HepG2 (cell line): ENCODE data around the gene PPM1F.
"Not testable (repeated sequence)": the region's sequence is repeated elsewhere in the genome, so short reads cannot be mapped to it uniquely, and the experiment has no call there.

Source experiments
- BCL6 ChIP-seq: IDR thresholded peaks from 2 replicates; pipeline ENCODE4 v1.6.1; 2016; ENCODE audit warnings: missing genetic modification reagents, missing compliant biosample characterization
- CCAR2 ChIP-seq: fragments of 200-400 bp; formaldehyde crosslinking; optimal IDR thresholded peaks from 2 replicates; pipeline ENCODE3; 2018; ENCODE audit warnings: low read depth, mild to moderate bottlenecking, low read length, moderate library complexity
- CHD2 ChIP-seq: IDR thresholded peaks from 2 replicates; pipeline ENCODE4 v1.6.1; 2011; ENCODE audit warnings: low read depth, low read length, improper control_type of control experiment
- FOSL1 ChIP-seq: sonication (generic); formaldehyde crosslinking; IDR thresholded peaks from 2 replicates; pipeline ENCODE4 v1.9.0; 2021; ENCODE audit warnings: missing genetic modification reagents, borderline replicate concordance
- KDM1A ChIP-seq: IDR thresholded peaks from 2 replicates; pipeline ENCODE4 v1.6.1; 2016; ENCODE audit warnings: missing compliant biosample characterization
- POLR2A ChIP-seq, 2 experiments: IDR thresholded peaks; 2 replicates each; pipeline ENCODE4 v1.6.1; 2011; ENCODE audit warnings: low read depth in 2 of 2, low read length in 2 of 2, mild to moderate bottlenecking in 1 of 2, moderate library complexity in 1 of 2; ENCODE audit not compliant: insufficient read depth in 1 of 2
- TBX3 ChIP-seq: fragments of 450-650 bp; IDR thresholded peaks from 2 replicates; pipeline ENCODE4 v1.6.1; 2017; ENCODE audit warnings: antibody characterized with exemption, mild to moderate bottlenecking, inconsistent platforms, borderline replicate concordance
- ZNF350 ChIP-seq: sonication (generic); formaldehyde crosslinking; IDR thresholded peaks from 2 replicates; pipeline ENCODE4 v1.4.0; 2020; ENCODE audit warnings: mild to moderate bottlenecking, low read depth, missing genetic modification reagents, borderline replicate concordance
- TF ChIP-seq, protein P1 (sequence below): sonication (generic); formaldehyde crosslinking; IDR thresholded peaks from 2 replicates; pipeline ENCODE4 v1.4.0; 2020; ENCODE audit warnings: mild to moderate bottlenecking, missing genetic modification reagents
- TF ChIP-seq, protein P2 (sequence below): IDR thresholded peaks from 2 replicates; pipeline ENCODE4 v1.6.1; 2016; ENCODE audit warnings: low read depth, control low read depth
- TF ChIP-seq, protein P3 (sequence below): sonication (generic); formaldehyde crosslinking; conservative IDR thresholded peaks from 2 replicates; pipeline ENCODE4 v1.4.0; 2020; ENCODE audit warnings: missing genetic modification reagents
- TF ChIP-seq, protein P4 (sequence below): fragments of 450-650 bp; IDR thresholded peaks from 2 replicates; pipeline ENCODE4 v1.6.1; 2016

DNA sequence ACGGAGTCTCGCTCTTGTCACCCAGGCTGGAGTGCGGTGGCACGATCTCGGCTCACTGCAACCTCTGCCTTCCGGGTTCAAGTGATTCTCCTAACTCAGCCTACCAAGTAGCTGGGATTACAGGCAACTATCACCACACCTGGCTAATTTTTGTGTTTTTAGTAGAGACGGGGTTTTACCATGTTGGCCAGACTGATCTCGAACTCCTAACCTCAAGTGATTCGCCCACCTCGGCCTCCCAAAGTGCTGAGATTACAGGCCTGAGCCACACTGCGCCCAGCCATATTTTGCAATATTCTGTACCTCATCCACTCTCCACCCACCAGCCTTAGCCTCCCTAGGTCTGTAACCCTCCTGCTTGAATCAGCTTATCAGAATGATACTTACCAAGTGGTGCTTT lies 47.4 kb downstream of the PPM1F start:
- not testable (repeated sequence) for TF ChIP-seq KDM1A (CRISPR knock-in tag); FOSL1; POLR2A (IDR thresholded peaks at IDR 0.05; ENCODE audit: insufficient read depth in 1 of 2, low read depth in 2 of 2, low read length in 2 of 2); CCAR2; CHD2; BCL6 (CRISPR knock-in tag); TBX3; ZNF350 (CRISPR knock-in tag)
- TF ChIP-seq, protein P1, sequence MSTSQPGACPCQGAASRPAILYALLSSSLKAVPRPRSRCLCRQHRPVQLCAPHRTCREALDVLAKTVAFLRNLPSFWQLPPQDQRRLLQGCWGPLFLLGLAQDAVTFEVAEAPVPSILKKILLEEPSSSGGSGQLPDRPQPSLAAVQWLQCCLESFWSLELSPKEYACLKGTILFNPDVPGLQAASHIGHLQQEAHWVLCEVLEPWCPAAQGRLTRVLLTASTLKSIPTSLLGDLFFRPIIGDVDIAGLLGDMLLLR (CRISPR knock-in tag) = not testable (repeated sequence)
- TF ChIP-seq, protein P2, sequence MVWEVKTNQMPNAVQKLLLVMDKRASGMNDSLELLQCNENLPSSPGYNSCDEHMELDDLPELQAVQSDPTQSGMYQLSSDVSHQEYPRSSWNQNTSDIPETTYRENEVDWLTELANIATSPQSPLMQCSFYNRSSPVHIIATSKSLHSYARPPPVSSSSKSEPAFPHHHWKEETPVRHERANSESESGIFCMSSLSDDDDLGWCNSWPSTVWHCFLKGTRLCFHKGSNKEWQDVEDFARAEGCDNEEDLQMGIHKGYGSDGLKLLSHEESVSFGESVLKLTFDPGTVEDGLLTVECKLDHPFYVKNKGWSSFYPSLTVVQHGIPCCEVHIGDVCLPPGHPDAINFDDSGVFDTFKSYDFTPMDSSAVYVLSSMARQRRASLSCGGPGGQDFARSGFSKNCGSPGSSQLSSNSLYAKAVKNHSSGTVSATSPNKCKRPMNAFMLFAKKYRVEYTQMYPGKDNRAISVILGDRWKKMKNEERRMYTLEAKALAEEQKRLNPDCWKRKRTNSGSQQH (CRISPR knock-in tag) = not testable (repeated sequence)
- TF ChIP-seq, protein P3, sequence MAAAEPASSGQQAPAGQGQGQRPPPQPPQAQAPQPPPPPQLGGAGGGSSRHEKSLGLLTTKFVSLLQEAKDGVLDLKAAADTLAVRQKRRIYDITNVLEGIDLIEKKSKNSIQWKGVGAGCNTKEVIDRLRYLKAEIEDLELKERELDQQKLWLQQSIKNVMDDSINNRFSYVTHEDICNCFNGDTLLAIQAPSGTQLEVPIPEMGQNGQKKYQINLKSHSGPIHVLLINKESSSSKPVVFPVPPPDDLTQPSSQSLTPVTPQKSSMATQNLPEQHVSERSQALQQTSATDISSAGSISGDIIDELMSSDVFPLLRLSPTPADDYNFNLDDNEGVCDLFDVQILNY (CRISPR knock-in tag) = not testable (repeated sequence)
- TF ChIP-seq, protein P4, sequence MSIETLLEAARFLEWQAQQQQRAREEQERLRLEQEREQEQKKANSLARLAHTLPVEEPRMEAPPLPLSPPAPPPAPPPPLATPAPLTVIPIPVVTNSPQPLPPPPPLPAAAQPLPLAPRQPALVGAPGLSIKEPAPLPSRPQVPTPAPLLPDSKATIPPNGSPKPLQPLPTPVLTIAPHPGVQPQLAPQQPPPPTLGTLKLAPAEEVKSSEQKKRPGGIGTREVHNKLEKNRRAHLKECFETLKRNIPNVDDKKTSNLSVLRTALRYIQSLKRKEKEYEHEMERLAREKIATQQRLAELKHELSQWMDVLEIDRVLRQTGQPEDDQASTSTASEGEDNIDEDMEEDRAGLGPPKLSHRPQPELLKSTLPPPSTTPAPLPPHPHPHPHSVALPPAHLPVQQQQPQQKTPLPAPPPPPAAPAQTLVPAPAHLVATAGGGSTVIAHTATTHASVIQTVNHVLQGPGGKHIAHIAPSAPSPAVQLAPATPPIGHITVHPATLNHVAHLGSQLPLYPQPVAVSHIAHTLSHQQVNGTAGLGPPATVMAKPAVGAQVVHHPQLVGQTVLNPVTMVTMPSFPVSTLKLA = not testable (repeated sequence)
